HT1080 (cell line): ENCODE results near the gene GARIN5B. TPM values are rescaled to one million over a fixed set of nuclear protein-coding genes. Genes with fewer than 3 reads are reported as not detected.

Experiments
- DNase-seq: peaks from one replicate; pipeline ENCODE4 v3.0.0-alpha.2; 2015; ENCODE audit warnings: low read depth
- total RNA-seq: library from RNA; depleted of rRNA; stranded (reverse); fragments of >200 nt; shearing (Covaris generic); gene quantifications from 2 replicates; pipeline ENCODE4 v1.2.3, GENCODE V29; 2014

GARIN5B gene
- total RNA-seq, 1 experiment from 2014 or later: not detected

- DNase-seq: no peak
These were observed 26.6 kb upstream of the GARIN5B start for GRCh38 chr19:55389386-55390317.

GRCh38 chr19:55387736-55388497 is 24.9 kb upstream of the GARIN5B start:
- no peak for DNase-seq

- DNase-seq: no peak
These were observed 23.5 kb upstream of the GARIN5B start for GRCh38 chr19:55386493-55386971.

GRCh38 chr19:55385724-55386492 is 22.8 kb upstream of the GARIN5B start, which contains the start of gene RPL28:
TSS of gene RPL28 (plus strand) at chr19:55385932. CDS start at chr19:55386358, 426 bp downstream.
- DNase-seq: peak; percentile 97

GRCh38 chr19:55384920-55385723 is 22.1 kb upstream of the GARIN5B start:
- DNase-seq: peak; percentile 93

- no peak for DNase-seq
These were observed 21.3 kb upstream of the GARIN5B start, which contains the start of gene TMEM238 for GRCh38 chr19:55384131-55384919. TSS of gene TMEM238 (minus strand) at chr19:55384292. CDS start at chr19:55384259, 33 bp downstream.

- DNase-seq: no peak
These were observed 20.4 kb upstream of the GARIN5B start for GRCh38 chr19:55383279-55384130.

- no peak for DNase-seq
These were observed 19.5 kb upstream of the GARIN5B start for GRCh38 chr19:55382522-55383054.

- no peak for DNase-seq
These were observed 19.0 kb upstream of the GARIN5B start for GRCh38 chr19:55382013-55382412.

GRCh38 chr19:55379174-55379573 is 16.1 kb upstream of the GARIN5B start:
- no peak for DNase-seq

GRCh38 chr19:55377356-55378131 is 14.5 kb upstream of the GARIN5B start:
- no peak for DNase-seq

- no peak for DNase-seq
These were observed 13.3 kb upstream of the GARIN5B start, which contains the start of gene TMEM190 for GRCh38 chr19:55376241-55376933. TSS of gene TMEM190 (plus strand) at chr19:55376826. CDS start at chr19:55376854, 28 bp downstream.

GRCh38 chr19:55373993-55374757 is 11.1 kb upstream of the GARIN5B start:
- DNase-seq: no peak

GRCh38 chr19:55373306-55373992 is 10.4 kb upstream of the GARIN5B start:
- no peak for DNase-seq
